ENCODE measurements around the gene ZBTB8A.
"Not testable (repeated sequence)": the region's sequence is repeated elsewhere in the genome, so short reads cannot be mapped to it uniquely, and the experiment has no call there.

ZBTB8A gene

DNA sequence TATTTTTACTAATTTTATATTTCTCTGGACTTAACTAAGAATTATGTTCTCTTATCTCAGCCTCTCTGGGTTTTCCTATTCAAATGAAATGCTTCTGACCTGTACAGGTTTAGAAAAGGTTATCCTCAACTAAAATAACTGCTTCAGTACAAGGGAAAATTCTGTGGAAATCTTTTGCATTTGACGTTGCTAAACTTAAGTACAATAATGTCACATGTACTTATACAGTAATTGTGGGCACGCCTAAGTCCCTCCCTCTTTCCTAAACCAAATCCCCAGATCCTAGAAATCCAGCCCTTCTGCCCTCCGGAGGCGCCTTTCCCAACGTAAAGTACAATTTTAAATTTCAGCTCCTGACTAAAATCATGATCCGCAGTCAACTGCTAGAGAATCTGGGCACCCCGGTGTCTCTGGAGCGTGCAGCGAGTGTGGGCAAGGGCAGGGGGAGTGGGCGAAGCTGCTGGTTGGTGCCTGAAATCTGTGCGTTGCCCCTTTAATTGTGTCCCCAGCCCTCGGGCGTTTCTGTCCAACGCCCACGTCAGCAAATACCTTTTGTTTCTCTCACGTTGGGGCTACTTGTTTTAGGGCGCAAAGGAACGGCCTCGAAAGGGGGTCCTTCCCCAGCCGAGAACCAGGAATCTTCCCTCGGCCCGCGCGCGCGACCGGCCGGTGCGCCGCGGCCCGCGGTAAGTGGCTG lies at the start of gene ZBTB8A:
Gene ZBTB8A, plus strand, starts transcription at position 541 of the 697 bp plus-strand sequence. CDS start 53,505 bp downstream, outside the sequence.
- DNase-seq (ENCODE audit: low spot score): peak; percentile 70

DNA sequence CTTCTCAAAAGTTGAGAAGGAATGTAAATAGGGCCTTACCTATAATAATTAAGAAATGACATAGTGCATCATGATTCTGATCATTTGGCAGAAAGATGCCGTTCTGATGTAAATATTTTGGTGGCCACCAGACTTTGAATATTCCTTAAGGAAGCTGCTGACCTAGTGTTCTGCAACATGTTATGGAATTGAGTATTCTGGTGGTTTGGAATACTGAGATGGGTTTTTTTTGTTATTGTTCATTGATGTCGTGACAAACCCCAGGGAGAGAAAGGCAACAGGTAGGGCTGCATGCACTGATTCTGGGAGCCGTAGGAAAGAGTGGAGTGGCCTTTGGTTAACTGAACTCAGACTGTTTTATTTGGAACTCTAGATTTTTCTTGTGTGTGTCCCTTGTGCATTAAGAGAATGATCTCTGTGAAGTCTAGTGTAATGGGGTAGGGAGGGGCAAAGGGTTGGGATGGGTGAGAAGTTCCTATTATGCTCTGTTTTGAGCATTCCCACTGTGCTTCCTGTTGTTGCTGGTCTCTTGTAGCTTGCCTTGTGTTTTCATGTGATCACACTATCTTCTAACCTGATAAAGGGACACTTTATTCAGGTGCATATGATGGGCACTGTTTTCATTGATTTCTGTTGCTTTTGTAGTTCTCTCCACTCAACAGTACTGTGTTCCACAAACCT lies 49.3 kb upstream of the ZBTB8A start:
- no peak for DNase-seq (ENCODE audit: low spot score)

DNA sequence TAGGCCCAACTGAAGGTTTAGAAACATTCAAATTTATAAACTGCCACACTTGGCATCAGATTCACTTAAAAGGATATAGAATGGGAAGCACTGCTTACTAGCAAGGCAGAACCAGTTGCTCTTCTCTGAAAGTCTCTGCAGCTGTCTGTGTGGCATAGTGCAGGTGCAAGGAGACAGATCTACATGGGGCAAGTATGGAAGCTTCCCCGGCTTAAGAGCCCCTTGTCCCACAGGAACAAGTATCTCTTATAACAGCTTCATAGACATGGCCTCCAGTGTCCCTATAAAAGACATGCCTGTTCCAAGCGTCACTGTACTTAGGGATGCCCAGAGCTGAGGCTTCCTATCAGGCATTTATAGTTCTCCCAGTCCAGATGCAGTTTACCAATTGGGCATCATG lies 47.8 kb upstream of the ZBTB8A start:
- no peak for DNase-seq (ENCODE audit: low spot score)

DNA sequence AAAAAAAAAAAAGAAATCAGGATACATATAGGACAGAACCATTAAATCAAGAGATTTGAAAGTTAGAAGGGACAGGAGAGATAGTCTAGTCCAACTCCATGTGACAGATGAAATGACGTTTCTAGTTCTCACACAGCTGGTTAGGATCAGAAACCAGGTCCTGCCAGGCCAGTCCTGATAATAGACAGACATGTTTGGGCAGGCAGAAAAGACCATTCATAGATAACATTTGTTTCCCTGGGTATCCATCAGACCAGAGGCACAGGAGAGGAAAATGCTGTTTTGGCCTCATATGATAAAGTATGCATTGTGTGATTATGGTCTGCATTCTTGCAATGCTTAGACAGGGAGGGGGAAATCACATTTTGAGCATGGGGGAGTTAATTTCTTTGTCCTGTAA lies 45.0 kb upstream of the ZBTB8A start:
- no peak for DNase-seq (ENCODE audit: low spot score)

DNA sequence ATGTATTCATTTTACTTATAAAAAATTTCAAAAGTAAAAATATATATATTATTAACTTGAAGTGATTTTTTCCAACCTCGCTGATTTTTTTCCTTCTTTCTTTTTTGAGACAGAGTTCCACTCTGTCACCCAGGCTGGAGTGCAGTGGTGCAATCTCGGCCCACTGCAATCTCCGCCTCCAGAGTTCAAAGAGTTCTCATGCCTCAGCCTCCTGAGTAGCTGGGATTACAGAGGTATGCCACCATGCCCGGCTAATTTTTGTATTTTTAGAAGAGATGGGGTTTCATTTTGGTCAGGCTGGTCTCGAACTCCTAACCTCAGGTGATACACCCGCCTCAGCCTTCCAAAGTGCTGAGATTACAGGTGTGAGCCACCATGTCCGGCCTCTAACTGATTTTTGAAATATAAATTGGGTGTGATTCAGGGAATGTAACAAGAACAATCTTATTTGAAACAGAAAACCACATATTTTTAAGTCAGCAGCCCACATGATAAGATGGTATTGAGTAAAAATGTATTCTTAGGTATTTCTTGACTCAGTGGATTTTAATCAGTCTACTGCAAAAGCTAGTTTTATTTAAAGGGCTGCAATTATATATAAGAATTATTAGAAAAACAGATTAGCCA lies 44.4 kb upstream of the ZBTB8A start:
- DNase-seq (ENCODE audit: low spot score): no peak

DNA sequence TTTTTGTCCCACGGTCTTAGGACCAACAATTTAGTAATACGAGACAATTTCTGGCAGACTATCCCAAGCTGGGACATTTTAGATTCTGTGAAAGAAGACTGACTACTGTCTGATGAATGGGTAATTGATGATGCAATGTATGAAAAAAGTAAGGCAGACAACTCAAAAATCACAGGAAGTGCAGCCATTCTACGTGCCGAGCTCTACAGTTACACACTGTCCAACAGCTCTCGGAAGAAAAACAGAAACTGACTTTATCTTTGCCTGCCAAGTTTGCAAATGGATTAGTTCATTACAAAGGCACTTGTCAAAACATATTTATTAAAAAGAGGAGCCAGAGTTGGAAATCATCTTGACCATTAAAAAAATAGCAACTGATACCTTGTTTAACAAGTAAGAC lies 43.1 kb upstream of the ZBTB8A start:
- DNase-seq (ENCODE audit: low spot score): no peak

DNA sequence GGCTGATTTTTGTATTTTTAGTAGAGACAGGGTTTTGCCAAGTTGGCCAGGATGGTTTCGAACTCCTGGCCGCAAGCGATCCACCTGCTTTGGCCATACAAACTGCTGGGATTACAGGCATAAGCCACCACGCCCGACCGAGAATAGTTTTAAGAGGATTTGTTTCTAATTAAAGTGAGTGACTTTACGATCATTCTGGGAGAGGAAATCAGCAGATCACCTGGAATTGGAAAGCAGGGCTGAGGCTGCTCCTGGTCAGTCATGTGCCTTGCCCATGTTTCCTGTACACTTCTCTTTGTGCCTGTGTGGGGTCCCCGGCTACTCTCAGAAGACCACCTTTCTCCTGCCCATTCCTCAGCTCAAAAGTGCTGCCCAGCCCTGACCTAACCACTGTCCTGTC lies 40.5 kb upstream of the ZBTB8A start:
- no peak for DNase-seq (ENCODE audit: low spot score)

DNA sequence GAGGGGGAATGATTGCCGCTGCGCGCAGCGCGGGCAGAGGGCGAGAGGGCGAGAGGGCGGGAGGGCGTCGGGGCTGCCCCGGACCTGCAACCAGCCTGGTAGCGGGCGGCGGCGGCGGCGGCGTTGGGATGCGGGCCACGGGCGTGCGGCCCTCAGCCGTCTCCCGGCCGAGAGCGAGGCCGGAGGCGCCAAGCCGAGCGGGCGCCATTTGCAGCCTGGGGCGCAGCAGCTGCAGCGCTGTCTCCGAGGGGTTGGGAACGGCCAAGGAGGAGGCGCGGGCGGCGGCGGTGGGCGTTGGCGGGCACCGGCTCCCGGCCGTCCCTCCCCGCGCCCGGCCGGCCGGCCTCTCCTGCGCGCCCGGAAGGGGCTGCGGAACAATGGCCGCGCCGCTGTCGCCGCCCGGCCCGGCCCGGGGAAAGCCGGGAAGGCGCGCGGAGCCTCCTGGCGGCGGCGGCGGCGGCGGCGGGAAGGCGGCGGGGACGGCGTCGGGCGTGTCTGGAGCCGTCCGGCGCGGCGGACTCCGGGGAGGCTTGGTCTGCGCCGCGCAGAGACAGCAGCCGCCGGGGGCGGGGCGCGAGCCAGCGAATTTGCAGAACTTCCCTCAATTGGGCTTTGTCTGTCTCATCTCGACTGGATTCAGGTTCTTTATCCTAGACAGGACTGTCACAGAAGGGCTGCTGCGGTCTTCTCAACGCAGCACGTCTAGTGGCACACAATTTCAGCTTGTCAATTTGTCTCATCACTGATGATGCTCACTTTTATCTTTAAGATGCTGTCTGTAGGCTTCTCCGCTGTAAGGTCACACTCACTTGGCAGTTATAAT lies 38.6 kb upstream of the ZBTB8A start:
- peak; percentile 91 for DNase-seq (ENCODE audit: low spot score)

DNA sequence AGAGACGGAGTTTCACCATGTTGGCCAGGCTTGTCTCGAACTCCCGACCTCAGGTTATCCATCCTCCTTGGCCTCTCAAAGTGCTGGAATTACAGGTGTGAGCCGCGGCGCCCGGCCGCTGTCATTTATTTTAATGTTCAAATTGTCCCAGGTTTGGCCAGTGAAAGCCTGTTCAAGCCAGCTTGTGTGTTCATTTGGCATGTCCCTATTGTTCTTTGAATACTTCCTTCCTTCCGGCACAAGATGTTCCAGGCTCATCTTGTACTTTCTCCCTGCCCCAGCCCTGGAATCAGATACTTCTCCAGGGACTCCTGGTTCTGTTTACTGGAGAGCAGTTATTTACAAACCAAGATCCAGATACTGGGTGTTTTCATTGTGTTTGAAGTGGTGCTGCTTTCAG lies 37.4 kb upstream of the ZBTB8A start:
- no peak for DNase-seq (ENCODE audit: low spot score)

DNA sequence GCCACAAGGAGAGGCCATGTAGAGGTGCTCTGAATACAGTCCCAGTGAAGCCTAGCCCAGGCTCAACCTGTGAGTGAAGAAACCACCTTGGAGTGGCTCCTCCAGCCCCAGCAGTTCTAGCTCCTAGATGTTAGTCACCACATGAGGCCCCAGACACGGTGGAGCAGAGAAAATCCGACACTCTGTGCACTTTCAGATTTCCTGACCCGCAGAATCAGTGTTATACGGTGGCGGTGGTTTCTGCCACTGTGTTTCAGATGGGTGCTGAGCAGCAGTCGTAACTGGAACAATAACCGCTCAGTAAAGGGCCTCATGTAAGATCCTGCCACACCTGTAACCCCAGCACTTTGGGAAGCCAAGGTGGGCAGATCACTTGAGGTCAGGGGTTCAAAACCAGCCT lies 36.1 kb upstream of the ZBTB8A start:
- no peak for DNase-seq (ENCODE audit: low spot score)

DNA sequence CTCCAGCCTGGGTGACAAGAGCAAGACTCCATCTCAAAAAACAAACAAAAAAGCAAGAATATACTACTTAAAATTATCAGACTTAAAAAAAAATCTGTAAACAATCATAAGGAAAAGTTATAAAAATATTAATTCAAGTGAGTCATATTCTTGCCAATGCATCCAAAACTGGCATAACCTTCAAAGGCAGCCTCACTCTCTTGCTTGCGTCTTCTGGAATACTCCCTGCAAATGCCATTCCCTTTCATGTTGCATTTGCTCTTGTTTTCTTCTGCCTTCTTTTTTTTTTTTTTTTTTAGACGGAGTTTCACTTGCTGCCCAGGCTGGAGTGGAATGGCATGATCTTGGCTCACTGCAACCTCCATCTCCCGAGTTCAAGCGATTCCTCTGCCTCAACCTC lies 32.2 kb upstream of the ZBTB8A start:
- DNase-seq (ENCODE audit: low spot score): no peak

DNA sequence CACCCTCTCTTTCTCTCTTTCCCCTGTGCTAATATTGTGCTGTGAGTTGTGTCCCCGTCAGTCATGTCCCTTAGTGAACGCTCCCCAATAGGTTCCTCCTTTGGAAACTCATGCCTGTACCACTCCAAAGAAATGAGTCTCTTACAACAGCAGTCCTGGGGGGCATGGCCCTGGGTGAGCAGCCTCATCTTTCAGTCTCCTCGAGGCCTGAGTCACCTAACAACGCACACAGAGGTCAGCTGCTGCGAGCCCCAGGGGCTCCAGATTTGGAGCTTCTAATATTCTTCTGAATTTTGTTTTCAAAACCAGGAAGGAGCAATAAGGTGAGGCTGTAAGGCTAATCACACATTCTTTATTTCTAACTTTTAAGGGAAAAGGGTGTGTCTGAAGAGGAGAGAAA lies 30.5 kb upstream of the ZBTB8A start:
- no peak for DNase-seq (ENCODE audit: low spot score)

DNA sequence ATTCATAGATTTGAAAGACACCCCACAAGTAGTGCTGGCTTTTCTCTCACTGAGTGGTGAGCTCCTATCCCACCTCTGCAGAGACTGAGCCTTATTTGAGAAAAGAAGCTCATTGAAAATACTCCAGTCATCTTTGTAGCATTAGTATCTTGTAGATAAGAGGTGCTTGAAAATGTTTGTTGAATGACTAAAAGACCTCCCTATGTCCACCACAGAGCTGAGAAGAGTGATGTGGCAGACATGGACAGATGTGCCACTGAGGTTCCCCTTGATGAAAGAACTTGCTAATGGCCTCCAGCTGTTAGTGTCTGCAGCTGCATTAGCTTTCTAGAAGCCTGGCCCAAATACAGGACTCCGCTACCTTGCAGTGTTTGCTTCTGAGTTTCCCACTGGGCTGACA lies 29.3 kb upstream of the ZBTB8A start:
- no peak for DNase-seq (ENCODE audit: low spot score)

DNA sequence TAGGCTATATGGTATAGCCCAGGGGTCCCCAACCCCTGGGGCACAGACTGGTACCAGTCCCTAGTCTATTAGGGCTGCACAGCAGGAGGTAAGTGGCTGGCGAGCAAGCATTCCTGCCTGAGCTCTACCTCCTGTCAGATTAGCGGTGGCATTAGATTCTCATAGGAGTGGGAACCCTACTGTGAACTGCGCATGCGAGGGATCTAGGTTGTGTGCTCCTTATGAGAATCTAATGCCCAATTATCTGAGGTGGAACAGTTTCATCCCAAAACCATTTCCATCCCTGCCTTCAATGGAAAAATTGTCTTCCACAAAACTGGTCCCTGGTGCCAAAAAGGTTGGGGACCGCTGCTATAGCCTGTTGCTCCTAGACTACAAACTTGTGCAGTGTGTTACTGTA lies 22.8 kb upstream of the ZBTB8A start:
- no peak for DNase-seq (ENCODE audit: low spot score)

DNA sequence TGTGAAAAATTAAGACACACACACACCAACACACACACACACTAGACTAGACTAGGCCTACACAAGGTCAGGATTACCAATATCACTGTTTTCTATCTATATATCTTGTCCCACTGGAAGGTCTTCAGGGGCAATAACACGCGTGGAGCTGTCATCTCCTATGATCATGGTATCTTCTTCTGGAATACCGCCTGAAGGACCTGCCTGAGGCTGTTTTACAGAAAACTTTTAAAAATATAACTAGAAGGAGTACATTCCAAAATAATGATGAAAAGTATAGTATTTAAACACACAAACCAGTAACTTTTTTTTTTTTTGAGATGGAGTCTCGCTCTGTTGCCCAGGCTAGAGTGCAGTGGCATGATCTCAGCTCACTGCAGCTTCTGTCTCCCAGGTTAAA lies 20.3 kb upstream of the ZBTB8A start:
- DNase-seq (ENCODE audit: low spot score): no peak

DNA sequence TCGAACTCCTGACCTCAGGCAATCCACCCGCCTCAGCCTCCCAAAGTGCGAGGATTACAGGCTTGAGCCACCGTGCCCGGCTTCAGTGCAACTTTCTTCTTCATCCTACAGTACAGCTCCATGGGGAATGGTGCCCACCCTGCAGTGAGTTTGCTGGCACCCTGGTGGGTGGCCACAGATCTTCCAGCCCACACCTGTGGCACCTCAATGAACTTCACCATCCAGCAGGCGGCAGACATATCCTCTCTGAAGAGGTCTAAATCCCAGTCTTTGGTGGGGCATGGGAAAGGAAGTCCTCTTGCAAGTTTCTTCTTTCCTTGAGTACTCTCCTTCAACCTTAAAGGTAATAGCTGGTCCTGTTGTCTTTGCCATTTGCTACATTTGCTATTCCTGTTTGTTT lies 18.1 kb upstream of the ZBTB8A start:
- DNase-seq (ENCODE audit: low spot score): no peak

DNA sequence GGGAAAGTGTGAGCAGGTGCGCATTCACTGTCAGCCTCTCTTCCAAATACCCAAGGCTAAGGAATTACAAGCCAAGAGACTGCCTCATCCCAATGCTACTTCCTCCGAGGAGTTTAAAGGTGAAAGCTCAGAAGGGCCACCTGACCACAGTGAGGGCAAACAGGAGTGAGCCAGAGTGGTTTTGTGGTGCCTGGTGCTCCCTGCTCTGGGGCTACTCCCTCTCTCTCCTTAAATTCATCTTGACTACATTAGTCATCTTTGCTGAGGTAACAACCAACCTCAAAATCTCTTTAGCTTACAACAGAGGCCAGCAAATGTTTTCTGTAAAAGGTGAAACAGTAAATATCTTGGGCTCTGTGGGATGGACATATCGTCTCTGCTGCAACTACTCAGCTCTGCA lies 14.2 kb upstream of the ZBTB8A start:
- no peak for DNase-seq (ENCODE audit: low spot score)

DNA sequence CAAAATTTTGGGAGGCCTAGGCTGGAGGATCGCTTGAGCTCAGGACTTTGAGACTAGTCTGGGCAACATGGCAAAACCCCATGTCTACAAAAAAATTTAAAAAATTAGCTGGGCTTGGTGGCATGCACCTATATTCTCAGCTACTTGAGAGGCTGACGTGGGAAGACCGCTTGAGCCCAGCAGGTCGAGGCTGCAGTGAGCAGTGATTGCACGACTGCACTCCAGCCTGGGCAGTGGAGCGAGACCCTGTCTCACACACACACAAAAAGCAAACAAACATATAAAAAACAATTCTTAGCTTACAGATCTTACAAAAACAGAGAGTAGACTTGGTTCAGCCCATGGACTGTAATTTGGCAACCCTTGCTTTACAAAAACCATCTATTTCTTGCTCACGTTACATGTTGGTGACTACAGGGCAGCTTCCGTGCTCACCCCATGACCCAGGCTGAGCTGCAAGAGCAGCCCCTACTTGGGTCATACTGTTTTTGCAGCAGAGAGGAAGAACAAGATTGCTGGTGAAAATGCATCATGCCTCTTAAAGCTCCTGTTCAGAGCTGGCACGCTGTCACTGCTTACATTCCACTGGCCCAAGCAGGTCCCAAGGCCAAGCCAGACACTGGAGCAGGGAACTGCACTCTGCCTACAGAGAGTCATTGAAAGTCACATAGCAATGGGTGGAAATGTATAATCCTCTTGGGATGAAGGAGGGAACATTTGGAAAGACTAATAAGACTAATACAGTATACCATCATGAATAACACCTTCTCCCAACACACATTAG lies 13.4 kb upstream of the ZBTB8A start:
- peak; percentile 33 for DNase-seq (ENCODE audit: low spot score)

DNA sequence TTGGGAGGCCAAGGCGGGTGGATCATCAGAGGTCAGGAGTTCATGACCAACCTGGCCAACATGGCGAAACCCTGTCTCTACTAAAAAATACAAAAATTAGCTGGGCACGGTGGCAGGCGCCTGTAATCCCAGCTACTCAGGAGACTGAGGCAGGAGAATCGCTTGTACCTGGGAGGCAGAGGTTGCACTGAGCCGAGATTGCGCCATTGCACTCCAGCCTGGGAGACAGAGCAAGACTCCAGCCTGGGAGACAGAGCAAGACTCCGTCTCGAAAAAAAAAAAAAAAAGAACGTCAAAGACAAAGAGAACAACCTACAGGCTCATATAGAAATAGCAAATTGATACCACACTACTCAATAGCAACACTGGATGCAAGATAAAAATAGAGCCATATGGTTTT lies 10.7 kb upstream of the ZBTB8A start:
- DNase-seq (ENCODE audit: low spot score): not testable (repeated sequence)

DNA sequence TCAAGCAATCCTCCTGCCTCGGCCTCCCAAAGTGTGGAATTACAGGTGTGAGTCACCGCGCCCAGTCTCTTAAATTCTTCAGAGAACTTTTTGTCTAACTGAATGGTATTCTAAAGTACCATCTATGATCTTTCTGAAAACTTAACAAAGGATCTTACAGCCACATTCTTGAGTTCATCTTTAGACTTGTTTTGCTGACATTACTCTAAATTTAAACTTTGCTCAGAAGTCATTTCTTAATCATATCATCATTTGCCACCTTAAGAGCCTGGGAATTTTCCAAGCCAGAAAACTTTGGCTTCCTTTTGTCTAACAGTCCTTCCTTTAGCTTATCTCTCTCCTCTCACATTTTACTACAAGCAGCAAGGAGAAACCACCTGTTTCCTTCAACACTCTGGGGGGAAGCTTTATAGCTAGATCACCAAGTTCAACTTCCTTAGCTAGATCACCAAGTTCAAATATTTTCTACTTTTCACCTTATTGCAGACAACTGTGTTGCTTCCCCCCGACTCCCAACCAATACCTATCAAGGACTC lies 5.4 kb upstream of the ZBTB8A start:
- no peak for DNase-seq (ENCODE audit: low spot score)

DNA sequence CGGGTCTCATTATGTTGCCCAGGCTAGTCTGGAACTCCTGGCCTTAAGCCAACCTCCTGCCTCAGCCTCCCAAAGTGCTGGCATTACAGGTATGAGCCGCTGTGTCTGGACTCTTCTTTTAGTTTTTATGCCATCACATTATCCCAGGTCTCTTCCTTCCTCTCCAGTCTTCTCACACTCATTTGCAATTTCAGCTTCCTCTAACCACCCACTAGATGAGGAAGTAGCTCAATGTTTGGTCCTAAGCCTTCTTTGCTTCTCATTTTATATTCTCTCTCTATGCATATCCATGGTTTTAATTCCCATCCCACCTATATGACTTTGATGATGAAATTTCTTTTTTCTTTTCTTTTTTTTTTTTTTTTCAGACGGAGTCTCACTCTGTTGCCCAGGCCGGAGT lies 3.1 kb upstream of the ZBTB8A start:
- DNase-seq (ENCODE audit: low spot score): no peak

DNA sequence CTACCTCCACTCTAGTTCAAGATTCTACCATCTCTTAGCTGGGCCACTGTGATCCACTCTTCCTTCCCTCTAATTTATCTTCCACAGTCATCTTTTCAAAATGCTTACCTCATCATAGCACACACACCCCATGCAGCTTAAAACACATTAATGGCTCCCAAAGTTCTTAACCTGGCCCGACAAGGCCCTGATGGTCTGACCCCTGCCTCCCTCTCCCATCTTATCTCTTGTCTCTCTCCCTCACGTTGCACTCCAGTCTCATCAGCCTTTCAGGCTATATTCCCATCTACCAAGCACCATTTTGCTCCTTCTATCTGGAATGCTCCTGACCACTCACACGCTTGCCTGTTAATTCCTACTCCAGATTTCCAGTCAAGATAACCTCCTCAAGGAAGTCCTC lies 2.5 kb upstream of the ZBTB8A start:
- no peak for DNase-seq (ENCODE audit: low spot score)
